BE2C (cell line): Measurements from ENCODE around the gene CYP4F3.
"Not testable (repeated sequence)": the region's sequence is repeated elsewhere in the genome, so short reads cannot be mapped to it uniquely, and the experiment has no call there.

ENCODE experiments used
- DNase-seq: peaks from one replicate; pipeline ENCODE4 v3.0.0-alpha.2; 2020
- H3K27me3 ChIP-seq: fragments of 250-450 bp; sonication (Bioruptor Pico); 2 replicates; pipeline ENCODE4 v1.5.1; 2020; ENCODE audit warnings: mild to moderate bottlenecking
- H3K36me3 ChIP-seq: fragments of 250-450 bp; sonication (Bioruptor Pico); 2 replicates; pipeline ENCODE4 v1.5.1; 2020; ENCODE audit warnings: mild to moderate bottlenecking
- H3K4me1 ChIP-seq: fragments of 250-450 bp; sonication (Bioruptor Pico); 2 replicates; pipeline ENCODE4 v1.5.1; 2020
- H3K4me3 ChIP-seq: 2 replicates; pipeline ENCODE4 v1.5.1; 2011; ENCODE audit warnings: low read depth, low read length
- H3K9me3 ChIP-seq: fragments of 250-450 bp; sonication (Bioruptor Pico); 2 replicates; pipeline ENCODE4 v1.5.1; 2020
- CTCF ChIP-seq: IDR thresholded peaks from 2 replicates; pipeline ENCODE4 v1.5.1; 2012; ENCODE audit warnings: mild to moderate bottlenecking, low read depth, low read length

Gene CYP4F3

GRCh38 chr19:15644066-15644741 lies 3.5 kb downstream of the CYP4F3 start:
- no peaks in the 10 kb centered on the region for H3K36me3 ChIP-seq
- no peaks in the 10 kb centered on the region for H3K9me3 ChIP-seq
- no peaks in the 10 kb centered on the region for H3K4me1 ChIP-seq
- TF ChIP-seq CTCF: no peak
- no peaks in the 10 kb centered on the region for H3K27me3 ChIP-seq
- DNase-seq: no peak
- no peak overlapping the region for H3K4me3 ChIP-seq

DNA sequence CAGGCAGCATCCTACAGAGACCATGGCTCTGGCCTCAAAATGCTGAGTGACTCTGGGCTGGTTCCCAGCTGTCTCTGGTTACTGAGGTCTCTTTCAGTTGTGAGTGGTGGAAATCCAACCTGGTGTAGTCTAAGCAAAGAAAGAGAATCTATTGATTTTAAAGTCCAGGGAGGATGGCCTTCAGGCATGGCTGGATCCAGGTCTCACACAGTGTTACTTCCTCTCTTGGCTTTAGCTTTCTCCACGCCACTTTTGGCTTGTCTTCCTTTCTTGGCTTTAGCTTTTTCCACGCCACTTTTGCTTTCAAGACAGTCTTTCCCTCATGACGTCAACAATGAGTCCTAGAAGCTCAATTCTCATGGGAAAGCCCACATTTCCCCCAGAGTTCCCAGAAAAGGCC lies 4.1 kb downstream of the CYP4F3 start:
- H3K4me3 ChIP-seq: no peak overlapping the region
- H3K36me3 ChIP-seq: no peaks in the 10 kb centered on the region
- DNase-seq: no peak
- no peaks in the 10 kb centered on the region for H3K27me3 ChIP-seq
- no peak for TF ChIP-seq CTCF
- no peaks in the 10 kb centered on the region for H3K9me3 ChIP-seq
- H3K4me1 ChIP-seq: no peaks in the 10 kb centered on the region

- Histone ChIP-seq H3K36me3 (no peaks in the 10 kb centered on the region), H3K27me3 (no peaks in the 10 kb centered on the region), H3K4me3 (no peak overlapping the region), H3K4me1 (no peaks in the 10 kb centered on the region), H3K9me3 (no peaks in the 10 kb centered on the region)
- DNase-seq: no peak
- TF ChIP-seq CTCF: no peak
Measured at GRCh38 chr19:15649526-15649925, 8.8 kb downstream of the CYP4F3 start.

DNA sequence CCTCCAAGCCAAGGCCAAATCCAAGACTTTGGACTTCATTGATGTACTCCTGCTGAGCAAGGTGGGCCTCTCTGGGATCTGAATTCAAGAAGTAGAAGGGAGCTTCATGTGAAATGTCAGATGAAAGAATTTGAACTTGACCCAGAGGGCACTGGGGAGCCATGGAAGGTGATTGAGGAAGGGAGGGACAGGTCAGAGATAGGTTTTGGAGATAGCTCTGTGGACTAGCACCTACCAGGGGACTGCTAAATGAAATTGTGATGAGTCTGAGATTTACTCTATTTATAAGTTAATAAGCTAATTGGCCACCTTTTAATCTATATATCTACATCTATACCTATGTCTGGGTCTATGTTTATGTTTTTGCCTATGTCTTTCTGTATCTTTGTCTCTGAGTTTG lies 9.4 kb downstream of the CYP4F3 start:
- not testable (repeated sequence) for H3K4me3 ChIP-seq, DNase-seq, H3K4me1 ChIP-seq, H3K9me3 ChIP-seq, H3K36me3 ChIP-seq, H3K27me3 ChIP-seq

DNA sequence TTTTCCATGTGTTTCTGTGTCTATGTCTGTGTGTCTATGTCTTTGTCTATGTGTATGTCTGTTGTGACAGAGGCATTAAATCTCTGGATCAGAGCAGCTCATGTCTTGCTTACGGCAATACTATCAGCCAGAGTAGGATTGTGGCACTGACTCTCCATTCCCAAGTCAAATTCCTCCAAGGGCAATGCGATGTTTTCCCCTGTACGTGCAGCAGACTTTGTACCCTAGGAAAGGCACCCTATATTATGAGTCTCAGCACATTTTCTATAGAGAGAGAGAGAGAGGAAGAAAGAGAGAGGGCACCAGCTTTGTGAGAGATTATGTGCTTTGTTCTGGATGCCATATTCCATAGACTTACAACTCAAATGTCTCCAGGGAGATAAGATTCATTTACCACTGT lies 11.1 kb downstream of the CYP4F3 start:
- Histone ChIP-seq H3K4me1 (no peaks in the 10 kb centered on the region), H3K36me3 (no peaks in the 10 kb centered on the region), H3K9me3 (no peaks in the 10 kb centered on the region), H3K4me3 (no peak overlapping the region), H3K27me3 (no peaks in the 10 kb centered on the region)
- TF ChIP-seq CTCF: no peak
- DNase-seq: no peak

GRCh38 chr19:15652559-15653278 lies 12.0 kb downstream of the CYP4F3 start:
- Histone ChIP-seq H3K27me3 (no peaks in the 10 kb centered on the region), H3K4me3 (no peak overlapping the region), H3K9me3 (no peaks in the 10 kb centered on the region), H3K36me3 (no peaks in the 10 kb centered on the region), H3K4me1 (no peaks in the 10 kb centered on the region)
- DNase-seq: no peak
- no peak for TF ChIP-seq CTCF
